OCI-LY7 (cell line): ENCODE measurements around the gene TLE3.

Experiments used
- EZH2phosphoT487 ChIP-seq: fragments of 200-600 bp; sonication (generic); IDR thresholded peaks from 2 replicates; pipeline ENCODE4 v1.6.1; 2018; ENCODE audit warnings: low read depth, borderline replicate concordance, mild to moderate bottlenecking, mixed run types, antibody characterized with exemption, low read length, moderate library complexity, mixed read lengths
- TF ChIP-seq, protein P1 (sequence below): fragments of 200-600 bp; sonication (generic); conservative IDR thresholded peaks from 2 replicates; pipeline ENCODE4 v1.5.1; 2014; ENCODE audit warnings: mild to moderate bottlenecking, antibody characterized with exemption, low read length, moderate library complexity, mixed read lengths

- TF ChIP-seq, protein P1, sequence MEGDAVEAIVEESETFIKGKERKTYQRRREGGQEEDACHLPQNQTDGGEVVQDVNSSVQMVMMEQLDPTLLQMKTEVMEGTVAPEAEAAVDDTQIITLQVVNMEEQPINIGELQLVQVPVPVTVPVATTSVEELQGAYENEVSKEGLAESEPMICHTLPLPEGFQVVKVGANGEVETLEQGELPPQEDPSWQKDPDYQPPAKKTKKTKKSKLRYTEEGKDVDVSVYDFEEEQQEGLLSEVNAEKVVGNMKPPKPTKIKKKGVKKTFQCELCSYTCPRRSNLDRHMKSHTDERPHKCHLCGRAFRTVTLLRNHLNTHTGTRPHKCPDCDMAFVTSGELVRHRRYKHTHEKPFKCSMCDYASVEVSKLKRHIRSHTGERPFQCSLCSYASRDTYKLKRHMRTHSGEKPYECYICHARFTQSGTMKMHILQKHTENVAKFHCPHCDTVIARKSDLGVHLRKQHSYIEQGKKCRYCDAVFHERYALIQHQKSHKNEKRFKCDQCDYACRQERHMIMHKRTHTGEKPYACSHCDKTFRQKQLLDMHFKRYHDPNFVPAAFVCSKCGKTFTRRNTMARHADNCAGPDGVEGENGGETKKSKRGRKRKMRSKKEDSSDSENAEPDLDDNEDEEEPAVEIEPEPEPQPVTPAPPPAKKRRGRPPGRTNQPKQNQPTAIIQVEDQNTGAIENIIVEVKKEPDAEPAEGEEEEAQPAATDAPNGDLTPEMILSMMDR: no peak
- TF ChIP-seq EZH2phosphoT487: no peak
Observed at GRCh38 chr15:70036585-70037291, 61.0 kb downstream of the TLE3 start.
